GM18868 (cell line): ENCODE data around the gene RETREG3.
"Not testable (repeated sequence)": the region's sequence is repeated elsewhere in the genome, so short reads cannot be mapped to it uniquely, and the experiment has no call there.

ENCODE experiments used
- ATAC-seq: cut with Tn5 transposase; IDR thresholded peaks from one replicate; pipeline ENCODE4 v1.9.1; 2021; ENCODE audit warnings: mild to moderate bottlenecking, moderate library complexity; ENCODE audit not compliant: unreplicated experiment

RETREG3 gene, protein sequence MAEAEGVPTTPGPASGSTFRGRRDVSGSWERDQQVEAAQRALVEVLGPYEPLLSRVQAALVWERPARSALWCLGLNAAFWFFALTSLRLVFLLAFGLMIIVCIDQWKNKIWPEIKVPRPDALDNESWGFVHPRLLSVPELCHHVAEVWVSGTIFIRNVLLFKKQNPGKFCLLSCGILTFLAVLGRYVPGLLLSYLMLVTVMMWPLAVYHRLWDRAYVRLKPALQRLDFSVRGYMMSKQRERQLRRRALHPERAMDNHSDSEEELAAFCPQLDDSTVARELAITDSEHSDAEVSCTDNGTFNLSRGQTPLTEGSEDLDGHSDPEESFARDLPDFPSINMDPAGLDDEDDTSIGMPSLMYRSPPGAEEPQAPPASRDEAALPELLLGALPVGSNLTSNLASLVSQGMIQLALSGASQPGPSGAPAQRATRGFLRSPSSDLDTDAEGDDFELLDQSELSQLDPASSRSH

GRCh38 chr17:42609182-42609813, at the start of gene RETREG3, which contains the start of gene TUBG1:
TSS of gene RETREG3 (minus strand) at chr17:42609374. CDS start at chr17:42609324, 50 bp downstream.
TSS of gene TUBG1 (plus strand) at chr17:42609683. CDS start at chr17:42609738, 55 bp downstream.
- peak; percentile 88 for ATAC-seq

DNA sequence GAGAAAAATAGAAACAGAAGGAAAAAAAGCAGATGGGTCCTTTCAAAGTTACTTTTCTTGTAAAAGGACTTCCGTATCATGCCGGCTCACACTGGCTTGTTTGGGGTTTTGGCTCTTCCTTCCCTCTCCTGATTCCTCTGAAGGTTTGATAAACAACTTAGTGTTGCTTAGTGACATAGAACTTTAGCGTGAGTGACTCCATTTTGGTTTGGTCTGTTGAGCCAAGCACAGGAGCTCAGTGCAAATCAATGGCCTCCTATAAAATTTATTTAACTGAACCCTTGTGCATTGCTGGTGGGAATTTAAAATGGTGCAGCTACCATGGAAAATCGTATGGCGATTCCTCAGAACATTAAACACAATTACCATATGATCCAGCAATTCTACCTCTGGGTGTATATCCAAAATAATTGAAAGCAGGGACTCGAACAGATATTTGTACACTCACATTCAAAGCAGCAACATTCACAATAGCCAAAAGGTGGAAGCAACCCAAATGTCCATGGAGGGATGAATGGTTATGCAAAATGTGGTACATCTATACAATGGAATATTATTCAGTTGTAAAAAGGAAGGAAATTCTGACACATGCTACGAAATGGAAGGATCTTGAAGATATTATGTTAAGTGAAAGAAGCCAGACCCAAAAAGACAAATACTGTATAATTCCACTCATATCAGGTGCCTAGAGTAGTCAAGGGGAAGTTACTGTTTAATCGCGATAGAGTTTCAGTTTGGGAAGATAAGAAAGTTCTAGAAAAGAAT, 48.8 kb upstream of the RETREG3 start:
- ATAC-seq: no peak

GRCh38 chr17:42655528-42655927, 46.4 kb upstream of the RETREG3 start:
- no peak for ATAC-seq

DNA sequence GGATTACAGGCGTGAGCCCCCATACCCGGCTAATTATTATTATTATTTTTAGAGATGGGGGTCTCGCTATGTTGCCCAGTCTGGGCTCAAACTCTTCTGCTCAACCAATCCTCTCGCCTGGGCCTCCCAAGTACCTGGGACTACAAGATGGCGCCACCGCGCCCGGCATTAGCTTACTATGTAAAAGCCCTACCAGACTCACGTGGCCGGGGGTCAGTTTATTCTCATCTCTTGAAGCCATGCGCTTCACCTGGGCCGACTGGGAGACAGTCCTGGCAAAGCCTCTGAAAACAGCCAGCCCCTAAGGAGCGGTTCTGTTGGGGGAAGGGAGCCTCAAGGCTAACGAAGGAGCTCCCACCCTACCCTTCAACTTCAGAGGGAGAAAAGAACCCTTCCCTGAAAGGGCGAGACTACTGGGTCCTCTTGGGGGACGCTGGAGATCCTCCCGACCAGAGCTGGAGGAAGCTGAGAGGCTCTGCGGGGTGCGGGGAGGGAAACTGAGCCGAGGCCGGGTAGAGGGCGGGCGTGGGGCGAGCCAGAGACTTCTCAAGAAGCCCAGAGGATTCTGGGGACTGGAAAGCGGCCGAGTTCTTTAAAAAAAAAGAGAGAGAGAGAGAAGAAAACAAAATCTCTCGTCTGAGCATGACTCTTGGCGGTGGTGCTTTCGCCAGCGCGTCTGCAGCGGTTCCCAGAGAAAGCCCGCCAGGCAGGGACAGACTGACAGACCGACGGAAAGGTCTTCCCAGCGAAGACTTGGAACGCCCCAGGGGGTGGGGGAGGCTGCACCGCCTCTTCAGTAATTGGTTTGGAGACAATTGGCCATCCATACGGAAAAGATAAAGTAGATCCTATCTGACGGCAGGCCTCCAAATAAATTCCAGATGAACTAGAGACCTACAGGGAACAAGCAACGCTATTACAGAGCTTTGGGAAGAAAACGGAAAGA, 44.3 kb upstream of the RETREG3 start:
- ATAC-seq: no peak

- no peak for ATAC-seq
These were observed 42.2 kb upstream of the RETREG3 start for GRCh38 chr17:42651392-42651791.

GRCh38 chr17:42647778-42648177, 38.6 kb upstream of the RETREG3 start:
- no peak for ATAC-seq

- no peak for ATAC-seq
These were observed 33.2 kb upstream of the RETREG3 start for GRCh38 chr17:42642336-42642735.

DNA sequence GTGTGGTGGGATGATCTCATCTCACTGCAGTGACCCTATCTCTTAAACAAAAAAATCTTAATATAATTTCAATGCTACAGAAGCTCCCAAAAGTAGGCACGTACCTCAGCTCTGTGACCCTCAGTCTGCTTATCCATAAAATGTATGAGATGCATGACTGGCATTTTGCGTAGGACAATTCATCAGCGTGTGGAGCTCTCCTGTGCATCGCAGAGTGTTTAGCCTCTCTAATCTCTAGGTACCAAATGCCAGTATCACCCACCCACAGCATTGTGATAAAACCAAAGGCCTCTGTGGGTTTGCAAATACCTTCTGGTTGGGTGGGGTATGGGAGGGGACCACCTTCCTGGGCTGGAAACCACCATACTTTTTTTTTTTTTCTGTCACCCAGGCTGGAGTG, 30.9 kb upstream of the RETREG3 start:
- ATAC-seq: no peak

GRCh38 chr17:42639525-42640113, 30.4 kb upstream of the RETREG3 start:
- no peak for ATAC-seq

- no peak for ATAC-seq
These were observed 23.8 kb upstream of the RETREG3 start for GRCh38 chr17:42632949-42633444.

DNA sequence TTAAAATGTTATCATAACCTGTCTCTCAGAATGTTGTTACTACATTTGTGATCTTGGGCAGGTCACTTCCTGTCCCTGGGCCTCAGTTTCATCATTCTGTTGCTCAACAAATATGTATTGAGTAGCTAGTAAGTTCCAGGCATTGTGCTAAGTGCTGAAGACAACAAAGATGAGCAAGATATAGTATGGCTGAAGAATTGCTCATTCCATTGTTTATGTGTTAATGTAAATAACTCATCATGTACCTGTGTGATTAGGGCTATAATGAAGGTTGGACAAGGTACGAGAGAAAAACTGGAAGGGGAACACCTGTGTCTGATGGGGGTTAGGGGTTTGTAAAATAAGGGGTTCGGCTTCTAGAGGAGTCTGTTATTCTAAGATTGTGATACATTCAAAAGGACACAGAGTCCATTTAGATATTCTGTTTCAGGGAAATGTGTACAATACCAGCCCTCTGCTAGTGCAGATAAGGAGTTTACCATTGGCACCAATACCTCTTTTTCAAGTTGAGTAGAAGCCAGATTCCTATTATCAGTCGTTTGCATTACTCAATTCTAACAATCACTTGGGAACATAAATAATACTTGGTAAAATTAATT, 20.3 kb upstream of the RETREG3 start:
- no peak for ATAC-seq

GRCh38 chr17:42627032-42627764, 18.0 kb upstream of the RETREG3 start:
- not testable (repeated sequence) for ATAC-seq

- ATAC-seq: no peak
These were observed 14.8 kb upstream of the RETREG3 start for GRCh38 chr17:42623732-42624596.

DNA sequence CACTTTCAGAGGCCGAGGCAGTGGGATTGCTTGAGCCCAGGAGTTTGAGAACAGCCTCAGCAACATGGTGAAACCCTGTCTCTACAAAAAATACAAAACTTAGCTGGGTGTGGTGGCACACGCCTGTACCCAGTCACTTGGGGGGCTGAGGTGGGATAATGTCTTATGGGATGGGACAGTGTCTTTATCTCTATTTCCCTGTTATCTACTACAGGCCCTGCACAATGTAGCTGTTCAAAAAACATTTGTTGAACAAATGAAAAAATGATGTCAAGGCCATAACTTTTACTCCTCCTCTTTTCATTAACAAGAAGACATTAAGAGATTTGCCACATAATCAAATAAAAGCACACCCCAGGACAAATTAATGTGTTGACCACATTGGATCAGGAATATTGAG, 14.1 kb upstream of the RETREG3 start:
- ATAC-seq: no peak

- not testable (repeated sequence) for ATAC-seq
These were observed 12.8 kb upstream of the RETREG3 start for GRCh38 chr17:42621987-42622386.

DNA sequence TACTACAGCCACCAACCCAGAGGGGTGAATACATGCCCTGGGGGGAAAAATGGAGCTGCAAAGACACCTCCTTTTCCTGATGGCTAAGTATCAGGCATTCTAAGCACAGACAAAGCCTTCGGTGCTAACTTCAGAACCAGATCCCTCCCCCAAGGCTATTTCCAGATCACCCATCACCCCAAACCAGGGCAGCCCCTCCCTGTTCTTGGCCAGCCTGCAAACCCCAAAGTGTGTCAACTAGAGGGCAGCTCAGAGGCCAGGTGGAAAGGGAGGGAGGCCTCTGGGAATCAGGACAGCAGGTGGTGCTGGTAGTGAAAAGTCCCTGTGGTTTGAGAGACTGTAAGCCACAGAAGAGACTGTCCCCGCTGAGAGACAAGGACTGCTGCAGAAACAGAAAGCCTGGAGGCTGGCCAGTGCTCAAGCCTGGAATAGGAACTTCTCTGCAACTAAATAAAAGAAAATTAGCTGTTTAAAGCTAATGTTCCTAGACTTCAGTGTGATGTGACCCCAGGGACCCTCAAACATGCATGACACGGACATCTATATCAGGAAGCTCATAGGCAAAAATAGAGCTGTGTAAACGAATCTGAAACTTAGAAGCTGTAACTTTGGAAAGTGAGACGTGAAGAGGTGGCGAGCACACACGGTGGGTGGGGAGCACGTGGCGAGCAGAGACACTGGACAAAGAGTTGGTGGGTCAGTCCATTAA, 9.4 kb upstream of the RETREG3 start:
- ATAC-seq: peak; percentile 76

DNA sequence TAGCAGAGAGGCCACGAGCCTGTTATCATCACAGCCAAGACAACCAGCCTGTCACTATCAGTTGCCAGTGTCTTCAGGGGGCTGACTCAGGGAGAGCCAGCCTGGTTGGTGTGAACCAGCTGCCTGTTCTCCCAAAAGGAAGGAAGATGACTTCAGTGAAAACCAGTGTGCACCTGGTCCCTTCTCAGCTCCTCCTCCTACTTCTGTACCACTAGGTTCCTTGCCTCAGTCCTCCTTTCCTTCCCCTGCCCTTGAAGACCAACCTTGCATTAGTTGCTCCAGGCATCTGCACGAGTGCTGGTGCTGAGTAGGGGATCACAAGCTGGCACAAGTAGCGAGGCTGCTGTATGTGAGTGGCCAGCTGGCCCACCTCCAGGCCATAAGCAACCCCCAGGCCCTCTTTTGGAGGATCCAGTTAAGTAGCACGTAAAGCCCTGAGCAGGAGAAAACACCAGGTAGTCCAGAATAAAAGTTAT, 8.8 kb upstream of the RETREG3 start:
- ATAC-seq: peak; percentile 14
